Dermis blood vessel endothelial cell (primary cell): ENCODE data around the gene GAD2. TPM values are rescaled to one million over a fixed set of nuclear protein-coding genes. Genes with fewer than 3 reads are reported as not detected.

Source experiments
- DNase-seq: peaks from one replicate; pipeline ENCODE4 v3.0.0; 2010
- total RNA-seq: library from RNA; depleted of rRNA; stranded (reverse); fragments of >200 nt; gene quantifications from 2 replicates; pipeline ENCODE4 v1.2.3, GENCODE V29; 2014

Gene GAD2
- total RNA-seq, result not detected in 2 replicates

DNA sequence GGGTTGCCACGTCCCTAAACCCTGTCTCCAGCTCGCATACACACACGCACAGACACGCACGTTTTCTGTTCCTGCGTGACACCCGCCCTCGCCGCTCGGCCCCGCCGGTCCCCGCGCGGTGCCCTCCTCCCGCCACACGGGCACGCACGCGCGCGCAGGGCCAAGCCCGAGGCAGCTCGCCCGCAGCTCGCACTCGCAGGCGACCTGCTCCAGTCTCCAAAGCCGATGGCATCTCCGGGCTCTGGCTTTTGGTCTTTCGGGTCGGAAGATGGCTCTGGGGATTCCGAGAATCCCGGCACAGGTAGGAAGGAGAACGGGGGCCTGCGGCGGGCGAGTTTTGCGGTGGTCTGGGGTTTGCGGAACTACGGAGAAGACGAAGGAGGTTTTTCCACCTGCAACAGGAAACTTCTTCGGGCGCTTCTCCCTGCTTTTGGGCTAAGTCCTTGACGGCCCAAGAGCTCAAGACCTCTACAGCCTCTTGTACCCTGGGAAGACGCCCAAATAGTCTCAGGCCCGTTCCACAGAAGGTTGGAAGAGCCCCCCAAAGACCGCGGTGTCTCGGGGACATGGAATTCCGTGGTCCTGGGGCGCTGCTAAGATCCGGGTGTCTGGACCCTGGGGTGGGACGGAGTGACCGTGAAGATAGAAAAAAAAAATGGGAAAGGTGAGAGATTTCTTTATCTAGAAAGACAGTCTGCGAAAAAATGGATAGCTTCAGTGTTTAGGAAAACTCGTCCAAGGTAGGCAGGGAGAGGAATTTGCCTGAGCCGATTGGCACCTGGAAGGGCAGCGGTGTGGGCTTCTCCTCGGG, at the start of gene GAD2:
TSS of gene GAD2 (plus strand) at position 190 of the 811 bp plus-strand sequence. CDS start at position 226, 36 bp downstream.
- no peak for DNase-seq

DNA sequence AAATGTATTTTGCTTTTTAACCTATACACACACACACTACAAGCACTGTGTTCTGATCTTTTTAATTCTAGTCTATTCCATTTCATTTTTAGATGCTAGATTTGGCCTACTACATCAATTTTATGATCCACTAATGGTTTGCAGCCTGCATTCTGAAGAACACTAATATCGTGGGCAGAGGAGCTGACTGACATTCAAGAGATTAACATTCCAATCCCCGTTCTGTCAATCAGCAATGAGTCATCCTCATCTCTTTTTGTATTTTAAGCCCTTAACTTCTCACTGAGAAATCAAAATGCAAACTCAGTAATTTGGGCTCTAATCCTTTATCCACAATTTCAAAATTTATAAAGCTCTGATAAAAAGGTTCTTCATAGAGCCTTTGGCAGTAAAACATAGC, 47.1 kb upstream of the GAD2 start:
- no peak for DNase-seq

DNA sequence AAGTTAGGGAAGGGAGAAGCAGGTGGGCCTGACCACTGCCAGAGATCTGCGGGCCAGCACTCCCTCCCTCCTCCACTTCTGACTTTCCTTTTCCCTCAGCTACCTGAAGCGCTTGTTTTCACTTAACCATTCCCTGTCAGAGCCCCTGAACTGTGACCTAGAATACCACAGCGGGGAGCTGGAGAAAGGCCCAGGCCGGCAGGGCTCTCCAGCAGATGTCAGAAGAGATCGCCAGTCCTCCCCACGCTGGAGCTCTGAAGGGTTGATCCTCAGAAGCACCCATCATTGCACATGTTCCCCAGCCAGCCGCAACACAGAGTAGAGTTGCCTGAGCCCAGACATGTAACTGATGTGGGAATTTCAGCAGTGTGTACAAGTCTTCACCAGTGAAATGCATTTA, 44.4 kb upstream of the GAD2 start:
- no peak for DNase-seq

DNA sequence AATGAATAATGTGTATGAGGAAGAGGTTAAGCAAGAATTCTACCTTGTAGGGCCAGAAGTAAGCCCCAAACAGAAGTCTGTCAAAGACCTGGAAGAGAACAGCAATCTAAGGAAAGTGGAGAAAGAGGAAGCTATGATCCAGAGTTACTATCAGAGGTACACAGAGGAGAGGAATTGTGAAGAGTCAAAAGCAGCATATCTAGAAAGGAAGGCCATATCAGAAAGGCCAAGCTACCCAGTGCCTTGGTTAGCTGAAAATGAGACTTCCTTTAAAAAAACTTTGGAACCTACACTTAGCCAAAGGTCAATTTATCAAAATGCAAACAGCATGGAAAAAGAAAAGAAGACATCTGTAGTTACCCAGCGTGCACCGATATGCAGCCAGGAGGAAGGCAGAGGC, 42.7 kb upstream of the GAD2 start:
- DNase-seq, result no peak

DNA sequence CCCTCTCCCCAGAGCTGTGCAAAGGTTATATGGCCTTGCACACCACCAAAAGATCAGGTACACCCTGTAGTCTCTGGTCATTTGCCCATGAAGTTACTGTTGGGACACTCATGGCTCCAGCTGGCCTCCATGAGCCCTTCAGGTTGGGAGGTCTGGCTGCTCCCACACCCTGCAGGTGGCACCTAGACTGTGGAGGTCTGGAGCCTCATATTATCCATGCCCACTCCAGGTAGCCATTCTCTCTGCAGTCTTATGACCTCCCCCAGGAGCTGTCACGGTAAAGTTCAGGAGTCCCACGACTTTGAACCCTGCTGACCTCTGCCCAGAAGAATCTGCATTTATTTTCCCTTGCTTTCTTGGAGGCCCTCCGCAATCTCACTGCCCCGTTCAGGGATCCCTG, 39.2 kb upstream of the GAD2 start:
- DNase-seq, result no peak

DNA sequence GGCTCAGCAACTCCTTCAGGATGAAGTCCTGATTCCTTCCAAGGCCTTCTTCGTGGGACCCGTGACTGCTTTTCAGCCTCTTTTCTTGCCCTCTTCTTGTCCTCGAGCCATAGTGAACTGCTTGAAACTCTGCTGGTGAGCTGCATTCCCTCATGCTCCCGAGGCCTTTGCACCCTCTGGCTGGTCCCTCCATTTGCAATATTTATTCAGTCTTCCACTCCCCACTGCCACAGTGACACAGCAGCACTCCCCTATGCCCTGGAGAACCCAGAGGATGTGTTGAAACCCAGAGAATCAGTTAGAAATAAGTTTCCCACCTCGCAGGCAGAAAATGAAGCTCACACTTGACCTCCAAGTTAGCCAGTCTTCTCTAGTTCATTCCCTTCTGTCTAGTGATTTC, 22.3 kb upstream of the GAD2 start:
- DNase-seq, result no peak

DNA sequence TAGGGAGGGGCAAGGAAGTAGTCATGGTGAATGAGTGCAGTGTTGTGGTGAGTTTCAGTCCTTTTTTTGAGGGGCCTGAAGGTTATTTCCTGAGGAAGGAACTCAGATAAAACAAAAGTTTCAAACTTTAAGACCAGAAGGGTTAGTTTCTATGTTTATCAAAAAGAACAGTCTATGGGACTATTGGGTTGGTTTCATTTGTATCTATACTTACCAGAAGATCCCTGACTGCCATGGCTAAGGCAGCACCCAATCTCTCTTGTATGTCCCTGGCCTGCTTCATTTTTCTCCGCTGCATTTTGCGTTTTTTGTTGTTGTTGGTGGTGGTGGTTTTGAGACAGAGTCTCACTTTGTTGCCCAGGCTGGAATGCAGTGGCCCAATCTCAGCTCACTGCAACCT, 19.3 kb upstream of the GAD2 start:
- DNase-seq, result no peak

DNA sequence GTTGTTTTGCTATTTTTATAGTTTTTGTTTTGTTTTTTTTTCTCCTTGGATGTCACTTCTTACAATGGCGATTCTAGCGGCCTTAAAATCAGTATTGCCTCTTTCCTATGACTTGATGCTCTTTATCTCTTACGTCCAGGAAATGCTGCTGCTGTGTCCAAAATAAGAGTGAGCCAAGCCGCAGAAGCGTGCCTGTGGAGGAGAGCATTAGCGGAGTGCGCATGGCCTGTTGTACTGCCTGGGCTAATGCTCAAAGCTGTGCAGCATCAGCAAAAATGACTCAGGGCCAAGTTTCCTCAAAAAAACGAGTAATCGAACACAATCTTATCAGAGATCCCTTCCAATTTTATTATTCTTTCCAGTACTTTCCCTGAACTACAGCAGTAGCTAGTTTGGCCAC, 18.5 kb upstream of the GAD2 start:
- DNase-seq, result no peak

DNA sequence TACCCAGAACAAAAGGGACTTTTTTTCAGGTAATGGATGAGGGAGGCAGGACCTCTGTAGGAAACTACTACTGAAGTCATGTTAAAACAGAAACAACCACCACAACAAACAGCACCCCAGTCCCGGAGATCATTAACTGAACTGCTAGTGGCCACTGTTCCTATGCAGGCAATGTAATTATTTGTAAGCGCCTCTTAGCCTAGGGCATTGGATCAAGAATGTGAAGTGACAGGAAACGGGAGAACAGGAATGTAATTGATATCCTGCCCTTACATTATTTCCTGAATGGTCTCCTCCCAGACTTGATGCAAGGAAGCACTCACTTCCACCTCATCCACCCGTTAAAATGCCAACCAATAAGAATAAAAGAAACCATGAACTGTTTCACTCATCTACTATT, 16.7 kb upstream of the GAD2 start:
- no peak for DNase-seq

DNA sequence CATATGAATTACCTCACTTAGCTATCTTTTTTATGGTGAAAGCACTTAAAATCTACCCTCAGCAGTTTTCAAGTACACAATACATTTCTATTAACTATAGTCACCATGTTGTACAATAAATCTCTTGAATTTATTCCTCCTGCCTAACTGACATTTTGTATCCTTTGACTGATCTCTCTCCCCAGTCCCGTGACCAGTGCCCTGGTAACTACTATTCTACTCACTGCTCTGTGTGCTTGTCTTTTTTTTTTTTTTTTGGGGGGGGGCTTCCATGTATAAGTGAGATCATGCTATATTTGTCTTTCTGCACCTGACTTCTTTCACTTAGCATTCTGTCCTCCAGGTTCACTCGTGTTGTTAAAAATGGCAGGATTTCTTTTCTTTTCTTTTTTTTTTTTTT, 11.4 kb upstream of the GAD2 start:
- no peak for DNase-seq

DNA sequence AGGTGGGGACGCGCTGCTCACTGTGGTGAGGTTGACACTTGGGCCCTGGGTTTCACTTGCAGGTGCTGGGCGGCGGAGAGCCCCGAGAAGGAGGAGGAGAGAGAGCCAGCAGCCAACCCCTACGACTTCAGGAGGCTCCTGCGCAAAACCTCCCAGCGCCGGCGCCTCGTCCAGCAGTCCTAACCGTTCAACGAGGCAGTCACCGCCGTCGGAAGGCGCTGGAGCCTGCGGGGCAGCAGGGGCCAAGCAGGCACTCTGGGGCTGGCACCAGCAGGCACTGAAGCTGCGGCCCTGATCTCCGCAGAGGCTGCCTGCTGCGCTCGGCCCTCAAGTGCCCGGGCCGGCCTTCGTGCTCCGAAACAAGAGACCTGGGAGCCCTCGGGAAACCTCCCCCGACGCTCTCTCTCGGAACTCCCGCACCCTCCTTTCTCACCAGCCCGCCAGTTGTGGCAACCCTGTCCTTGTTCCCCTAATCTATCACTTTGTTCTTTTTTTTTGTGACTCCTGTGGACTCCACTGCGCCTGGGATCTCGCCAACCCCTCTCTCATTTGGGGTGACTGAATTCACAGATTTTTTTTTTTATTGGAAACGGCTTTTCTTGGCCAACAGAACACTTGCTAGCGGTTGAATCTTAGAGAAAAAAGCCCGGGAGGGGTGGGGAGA, 4.7 kb upstream of the GAD2 start:
- no peak for DNase-seq

DNA sequence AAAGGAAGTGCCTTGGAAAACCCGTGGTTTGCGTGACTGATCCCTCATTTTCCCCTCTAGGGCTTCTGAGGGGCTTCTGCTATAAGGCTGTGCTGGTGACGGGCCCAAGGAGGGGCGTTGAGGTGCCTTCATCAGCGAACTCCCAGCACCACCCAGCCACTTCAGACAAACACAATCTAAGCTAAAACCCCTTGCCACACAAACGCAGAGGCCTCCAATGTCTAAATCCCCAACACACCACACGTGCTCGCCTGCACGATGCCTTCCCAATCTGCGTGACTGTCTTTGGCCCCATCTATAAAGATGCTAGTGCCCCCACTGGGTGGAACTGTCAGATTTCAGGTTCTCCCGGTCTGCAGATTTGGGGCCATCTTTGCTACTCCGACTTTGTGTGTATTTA, 4.1 kb upstream of the GAD2 start:
- no peak for DNase-seq

DNA sequence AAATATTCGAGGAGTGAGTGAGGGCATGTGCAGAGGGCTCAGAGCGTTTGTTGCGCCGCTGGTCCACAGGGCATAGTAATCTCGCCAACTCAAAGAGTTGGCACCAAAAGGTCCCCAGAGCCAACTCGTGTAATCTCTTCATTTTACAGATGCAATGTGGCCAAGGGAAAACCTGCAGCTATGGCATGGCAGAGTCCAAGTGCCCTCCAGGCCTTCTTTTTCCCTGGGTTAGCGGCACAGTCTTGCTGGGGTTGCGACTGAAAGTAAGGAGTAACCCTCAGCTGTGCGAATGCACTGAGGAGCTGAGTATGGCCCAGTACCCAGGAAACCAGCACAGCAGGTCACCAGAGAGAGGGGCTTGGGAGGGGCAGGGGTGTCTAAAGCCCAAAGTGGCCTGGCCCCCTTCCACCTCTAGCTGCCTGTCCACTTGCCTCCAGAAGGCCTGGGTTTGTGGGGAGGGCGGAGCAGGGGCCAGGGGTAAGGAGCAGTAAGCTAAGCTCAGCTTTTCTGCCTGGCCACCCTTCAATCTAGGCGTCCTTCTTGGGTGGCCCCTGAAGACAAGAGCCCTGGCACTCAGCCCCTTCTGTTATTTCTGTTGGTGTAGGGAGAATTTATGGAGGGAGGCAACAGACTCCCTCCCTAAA, 3.3 kb upstream of the GAD2 start:
- no peak for DNase-seq

DNA sequence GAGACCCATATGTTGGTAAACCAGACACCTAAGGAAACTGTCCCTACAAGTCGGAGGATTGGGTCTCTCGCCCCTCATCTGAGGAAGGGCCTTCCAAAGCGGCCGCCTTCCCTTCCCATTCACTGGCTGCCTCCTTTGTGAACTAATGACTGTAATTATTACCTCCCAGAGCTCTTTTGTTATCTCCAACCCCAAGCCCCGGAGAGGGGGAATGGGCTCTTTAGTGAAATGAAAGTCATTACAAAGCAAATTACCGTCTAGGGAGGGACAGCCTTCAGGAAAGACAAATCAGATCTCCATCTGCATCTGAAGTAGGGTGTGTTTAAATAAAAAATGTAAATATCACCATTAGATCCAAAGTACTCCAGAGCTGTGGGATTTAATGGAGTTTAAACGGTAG, 2.6 kb upstream of the GAD2 start:
- DNase-seq, result no peak

DNA sequence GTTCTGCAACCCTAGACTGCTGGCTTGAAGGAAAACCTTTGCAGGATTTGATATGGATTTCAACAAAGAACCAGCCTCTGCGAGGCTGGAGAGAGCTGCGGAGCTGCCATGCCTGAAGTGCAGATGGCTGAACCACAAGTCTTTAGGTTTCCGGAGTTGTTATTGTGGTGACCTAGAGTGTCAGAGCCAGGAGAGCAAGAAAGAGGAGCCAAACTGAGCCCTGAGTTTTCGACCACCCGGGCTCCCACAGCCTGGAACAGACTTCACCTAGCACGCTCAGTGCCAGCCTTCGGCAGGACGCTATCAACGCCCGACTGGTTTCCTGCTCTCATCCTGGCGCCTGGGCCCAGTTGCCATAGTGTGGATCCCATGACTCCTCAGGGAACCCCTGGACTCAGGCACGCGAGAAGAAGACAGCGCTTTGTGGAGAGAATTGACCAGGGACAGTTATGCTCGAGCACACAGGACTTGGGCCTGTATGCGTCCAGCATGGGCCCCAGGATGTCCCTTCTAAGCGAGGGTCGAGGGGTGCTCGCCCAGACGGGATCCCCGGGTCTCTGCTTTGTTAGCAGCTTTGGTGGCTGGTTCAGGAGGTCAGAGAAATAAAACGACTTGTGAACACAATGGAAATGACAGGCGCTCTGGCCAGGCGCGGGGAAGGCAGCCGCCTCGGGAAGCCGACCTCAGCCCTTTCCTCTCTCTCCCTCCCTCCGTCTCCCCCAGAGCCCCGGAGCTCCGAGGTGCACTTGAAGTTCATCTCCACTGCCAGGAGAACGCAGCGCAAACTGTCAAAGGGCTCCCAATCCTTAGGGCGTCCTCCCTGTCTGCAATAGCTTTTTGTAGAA, 1.8 kb upstream of the GAD2 start:
- DNase-seq, result no peak

DNA sequence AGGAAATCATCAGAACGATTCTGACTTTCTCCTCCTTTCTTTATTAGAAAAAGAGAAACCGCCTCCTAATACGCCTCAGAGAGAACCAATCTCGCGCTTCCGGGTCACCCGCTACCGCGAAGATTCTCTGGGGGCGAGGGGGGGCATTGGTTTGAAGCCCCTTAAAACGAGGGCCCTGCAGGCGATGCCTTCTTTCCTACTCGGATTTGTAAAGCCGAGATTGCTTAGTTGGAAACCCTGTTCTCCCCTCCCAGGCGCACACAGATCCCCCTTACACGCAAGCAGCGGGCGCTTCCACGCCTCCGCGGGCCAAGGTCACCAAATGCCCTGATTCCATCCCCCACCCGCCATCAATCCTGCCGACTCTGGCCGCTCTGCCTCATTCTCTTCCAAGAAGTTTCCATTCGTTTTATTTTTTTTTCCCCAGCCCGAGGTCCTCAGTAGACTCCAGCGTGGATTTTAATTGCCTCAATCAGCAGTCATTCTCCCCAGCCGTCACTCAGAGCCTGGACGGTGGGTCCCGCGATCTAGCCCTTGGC, 1.1 kb upstream of the GAD2 start:
- DNase-seq, result no peak

DNA sequence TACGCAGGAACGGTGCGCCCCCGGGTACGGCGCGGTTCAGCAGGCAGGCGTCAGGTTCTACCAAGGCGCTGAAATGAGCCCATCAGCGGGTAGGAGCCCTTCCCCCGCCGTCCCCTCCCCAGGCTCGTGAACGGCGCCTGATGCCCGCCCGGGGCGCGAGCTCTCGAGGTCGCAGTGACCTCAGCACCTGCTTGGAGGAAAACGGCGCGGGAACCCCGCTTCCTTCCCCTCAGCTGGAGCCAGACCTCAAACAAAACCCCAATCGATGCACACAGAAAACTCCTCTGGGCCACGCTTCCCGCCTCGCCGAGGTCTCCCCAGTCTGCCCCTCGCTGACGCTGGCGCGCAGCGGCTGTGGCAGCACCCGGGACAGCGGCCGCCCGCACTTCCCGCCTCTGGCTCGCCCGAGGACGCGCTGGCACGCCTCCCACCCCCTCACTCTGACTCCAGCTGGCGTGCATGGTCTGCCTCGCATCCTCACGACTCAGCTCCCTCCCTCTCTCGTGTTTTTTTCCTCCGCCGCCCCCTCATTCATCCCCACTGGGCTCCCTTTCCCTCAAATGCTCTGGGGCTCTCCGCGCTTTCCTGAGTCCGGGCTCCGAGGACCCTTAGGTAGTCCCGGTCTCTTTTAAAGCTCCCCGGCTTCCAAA, 514 bp upstream of the GAD2 start:
- DNase-seq, result peak; percentile 8

DNA sequence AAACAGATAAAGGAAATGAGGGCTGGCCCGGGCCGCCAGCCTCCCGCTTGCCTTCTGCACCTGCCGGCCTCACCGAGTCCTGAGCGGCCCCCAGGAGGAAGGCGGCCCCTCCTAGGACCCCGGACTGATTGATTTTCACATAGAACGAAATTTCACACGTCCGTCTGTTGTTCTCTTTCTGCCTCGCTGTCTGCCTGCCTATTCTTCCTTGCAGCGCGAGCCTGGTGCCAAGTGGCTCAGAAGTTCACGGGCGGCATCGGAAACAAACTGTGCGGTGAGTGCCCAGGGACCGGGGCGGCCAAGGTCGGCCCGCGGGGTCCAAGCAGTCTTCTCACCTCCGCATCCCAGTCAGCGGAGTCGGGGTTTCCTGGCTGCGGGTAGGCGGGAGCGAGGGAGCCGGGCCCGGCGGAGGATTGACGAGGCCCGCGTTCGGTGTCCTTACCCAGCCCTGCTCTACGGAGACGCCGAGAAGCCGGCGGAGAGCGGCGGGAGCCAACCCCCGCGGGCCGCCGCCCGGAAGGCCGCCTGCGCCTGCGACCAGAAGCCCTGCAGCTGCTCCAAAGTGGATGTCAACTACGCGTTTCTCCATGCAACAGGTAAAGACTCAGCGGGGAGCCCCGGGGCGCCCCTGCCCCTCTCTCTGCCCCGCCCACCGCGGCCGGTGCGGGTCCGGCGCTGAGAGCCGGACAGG, 967 bp downstream of the GAD2 start:
- DNase-seq, result no peak

DNA sequence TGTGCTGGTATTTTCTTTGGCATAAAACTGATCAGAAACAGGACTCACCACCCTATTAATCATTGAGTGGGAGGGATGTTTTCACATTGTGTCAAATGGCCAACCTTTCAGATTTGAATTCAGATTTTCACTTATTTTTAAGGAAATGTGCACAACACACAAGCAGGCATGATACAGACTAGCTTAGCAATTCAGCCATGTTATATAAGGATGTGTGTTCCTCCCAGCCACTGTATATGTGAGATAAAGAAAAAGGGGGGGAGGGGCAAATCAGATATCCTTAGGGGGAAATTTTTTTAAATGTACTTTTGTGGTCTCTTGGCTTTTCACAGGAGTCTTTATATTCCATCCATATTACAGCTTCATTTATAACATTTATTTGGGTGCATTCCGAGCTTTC, 3.1 kb downstream of the GAD2 start:
- DNase-seq, result no peak

DNA sequence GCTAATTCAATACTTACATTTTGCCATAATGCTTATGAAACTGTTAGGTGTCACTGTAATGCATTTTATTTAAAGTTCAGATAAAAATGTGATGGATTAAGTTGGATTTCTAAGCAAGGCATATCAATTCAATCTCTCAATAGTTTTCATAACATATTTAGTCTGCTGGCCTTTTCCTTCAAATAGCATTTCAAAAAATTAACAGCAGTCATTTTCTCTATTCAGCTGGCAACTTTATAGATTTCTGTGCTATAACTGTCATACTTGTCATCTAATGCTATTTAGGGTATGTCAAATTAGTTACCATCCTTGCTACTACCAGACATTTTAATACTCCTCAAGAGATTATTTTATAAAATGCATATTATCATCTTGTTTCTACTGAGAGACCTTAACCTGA, 4.3 kb downstream of the GAD2 start:
- DNase-seq, result no peak

DNA sequence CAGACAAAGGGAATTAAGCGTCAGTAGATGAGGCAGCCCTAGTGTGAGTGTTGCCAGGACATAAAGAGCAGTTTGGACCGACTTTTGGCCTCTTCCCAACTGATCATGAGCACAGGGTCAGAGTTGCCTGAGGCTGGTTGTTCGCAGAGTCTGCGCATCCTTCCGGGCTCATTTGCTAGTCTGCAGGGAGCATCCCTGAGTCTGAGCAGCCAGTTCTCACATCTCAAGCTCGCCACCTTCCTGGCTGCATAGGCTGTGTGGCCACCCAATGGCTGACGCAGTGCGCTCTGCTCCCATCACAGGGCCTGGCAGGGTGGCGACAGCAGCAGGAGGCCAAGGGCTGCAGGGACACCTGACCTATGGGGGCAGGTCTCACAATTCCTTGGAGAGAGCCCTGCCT, 5.0 kb downstream of the GAD2 start:
- no peak for DNase-seq

DNA sequence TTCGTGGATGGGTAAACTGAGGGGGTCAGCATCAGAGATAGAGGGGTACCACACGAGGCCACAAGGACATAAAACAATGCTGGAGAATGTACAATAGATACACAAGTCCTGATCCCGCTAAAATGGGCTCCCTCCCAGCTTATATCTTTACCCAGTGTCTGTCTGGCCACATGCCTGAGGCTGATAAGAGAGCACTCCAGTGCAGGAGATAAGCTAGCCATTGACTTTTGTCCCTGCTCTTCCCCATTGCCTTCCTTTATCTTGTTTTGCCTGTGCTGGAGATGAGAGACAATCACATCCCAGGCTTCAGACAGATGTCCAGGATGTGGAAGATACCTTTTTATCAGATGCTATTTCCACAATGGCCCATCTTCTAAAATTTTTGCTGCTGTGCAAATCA, 6.0 kb downstream of the GAD2 start:
- no peak for DNase-seq
